GM18858 (cell line): Measurements from ENCODE around the gene MATR3.

Experiments used
- ATAC-seq: cut with Tn5 transposase; IDR thresholded peaks from one replicate; pipeline ENCODE4 v1.9.1; 2021; ENCODE audit not compliant: unreplicated experiment

The MATR3 gene

GRCh38 chr5:139271201-139272027 lies 22.1 kb upstream of the MATR3 start:
- no peak for ATAC-seq

GRCh38 chr5:139272471-139273321 lies 20.8 kb upstream of the MATR3 start:
- no peak for ATAC-seq

GRCh38 chr5:139273322-139273571 lies 20.3 kb upstream of the MATR3 start:
- ATAC-seq, result no peak

GRCh38 chr5:139273572-139274289 lies 19.8 kb upstream of the MATR3 start:
- ATAC-seq, result peak; percentile 67

GRCh38 chr5:139275536-139275935 lies 18.0 kb upstream of the MATR3 start:
- ATAC-seq, result no peak

GRCh38 chr5:139275956-139276355 lies 17.6 kb upstream of the MATR3 start:
- ATAC-seq, result no peak

- ATAC-seq, result no peak
Measured at GRCh38 chr5:139276426-139276825, 17.1 kb upstream of the MATR3 start.

- no peak for ATAC-seq
Measured at GRCh38 chr5:139277171-139277570, 16.4 kb upstream of the MATR3 start.

- no peak for ATAC-seq
Measured at GRCh38 chr5:139278540-139279274, 14.8 kb upstream of the MATR3 start.

- no peak for ATAC-seq
Measured at GRCh38 chr5:139282197-139282557, 11.4 kb upstream of the MATR3 start.

- ATAC-seq, result no peak
Measured at GRCh38 chr5:139283252-139284166, 10.0 kb upstream of the MATR3 start.

GRCh38 chr5:139284295-139284694 lies 9.2 kb upstream of the MATR3 start:
- no peak for ATAC-seq

GRCh38 chr5:139285651-139286392 lies 7.7 kb upstream of the MATR3 start:
- ATAC-seq, result no peak

GRCh38 chr5:139287890-139288635 lies 5.5 kb upstream of the MATR3 start:
- ATAC-seq, result no peak

GRCh38 chr5:139291051-139291450 lies 2.5 kb upstream of the MATR3 start:
- ATAC-seq, result no peak

- ATAC-seq, result no peak
Measured at GRCh38 chr5:139293202-139293506, 386 bp upstream of the MATR3 start.

- peak; percentile 16 for ATAC-seq
Measured at GRCh38 chr5:139294374-139295165, 1.0 kb downstream of the MATR3 start.
